K562 (cell line): ENCODE measurements around the gene STUB1. TPM values are rescaled to one million over a fixed set of nuclear protein-coding genes. Genes with fewer than 3 reads are reported as not detected.

Experiments used
- ADNP ChIP-seq: fragments of 200-800 bp; sonication (Bioruptor generic); IDR thresholded peaks from 2 replicates; pipeline ENCODE4 v1.6.1; 2016; ENCODE audit warnings: missing genetic modification characterization, missing compliant biosample characterization
- ARNT ChIP-seq, 2 experiments: fragments of 450-650 bp; IDR thresholded peaks; 2 replicates each; pipeline ENCODE4 v1.6.1; 2016; ENCODE audit warnings: mild to moderate bottlenecking in 1 of 2
- ETV5 ChIP-seq: sonication (generic); formaldehyde crosslinking; IDR thresholded peaks from 2 replicates; pipeline ENCODE4 v1.4.0; 2020; ENCODE audit warnings: low read depth, mild to moderate bottlenecking, missing genetic modification reagents
- HNRNPLL ChIP-seq: fragments of 200-400 bp; formaldehyde crosslinking; IDR thresholded peaks from 2 replicates; pipeline ENCODE4 v1.6.1; 2017; ENCODE audit warnings: low read length, low read depth, mild to moderate bottlenecking; ENCODE audit not compliant: poor library complexity, severe bottlenecking
- MEF2A ChIP-seq: IDR thresholded peaks from 2 replicates; pipeline ENCODE4 v1.6.1; 2011; ENCODE audit warnings: low read depth, mild to moderate bottlenecking, low read length, moderate library complexity; ENCODE audit not compliant: control insufficient read depth
- MYC ChIP-seq, 2 experiments: fragments of 250-450 bp in 1 of 2; sonication (Bioruptor Pico) in 1 of 2; IDR thresholded peaks; 2 replicates each; pipeline versions ENCODE4 v1.5.1 to v1.6.1; 2012 to 2021; ENCODE audit warnings: low read depth in 2 of 2, borderline replicate concordance in 1 of 2, improper control_type of control experiment in 1 of 2, low read length in 1 of 2, mild to moderate bottlenecking in 1 of 2, moderate library complexity in 1 of 2
- POLR2G ChIP-seq: fragments of 200-400 bp; formaldehyde crosslinking; IDR thresholded peaks from 2 replicates; pipeline ENCODE4 v1.6.1; 2017; ENCODE audit warnings: low read depth, mild to moderate bottlenecking, antibody characterized with exemption, low read length, moderate library complexity
- PRPF4 ChIP-seq: fragments of 200-400 bp; formaldehyde crosslinking; IDR thresholded peaks from one replicate; pipeline ENCODE4 v1.6.1; 2017; ENCODE audit warnings: low read length, low read depth, mild to moderate bottlenecking; ENCODE audit not compliant: insufficient read depth, poor library complexity, severe bottlenecking
- PTTG1 ChIP-seq: fragments of 450-650 bp; IDR thresholded peaks from 2 replicates; pipeline ENCODE4 v1.6.1; 2016; ENCODE audit warnings: low read depth, mild to moderate bottlenecking, missing genetic modification characterization, missing compliant biosample characterization
- RAD51 ChIP-seq: fragments of 450-650 bp; IDR thresholded peaks from 2 replicates; pipeline ENCODE4 v1.7.1; 2016; ENCODE audit warnings: low read depth, mild to moderate bottlenecking, borderline replicate concordance
- RBM39 ChIP-seq: fragments of 200-400 bp; formaldehyde crosslinking; optimal IDR thresholded peaks from 2 replicates; pipeline ENCODE3; 2018; ENCODE audit warnings: low read depth, low read length
- SRF ChIP-seq, 2 experiments: fragments of 250-450, 450-650 bp in 1 of 2; sonication (Bioruptor Pico) in 1 of 2; sonication (generic) in 1 of 2; formaldehyde crosslinking; IDR thresholded peaks; 2 replicates each; pipeline versions ENCODE4 v1.5.0 to v1.5.1; 2020 to 2022; ENCODE audit warnings: mild to moderate bottlenecking in 1 of 2, missing genetic modification reagents in 1 of 2
- SRSF7 ChIP-seq: fragments of 200-400 bp; formaldehyde crosslinking; optimal IDR thresholded peaks from 2 replicates; pipeline ENCODE3; 2017; ENCODE audit warnings: mild to moderate bottlenecking, low read depth, low read length
- ZNF609 ChIP-seq: sonication (generic); formaldehyde crosslinking; IDR thresholded peaks from 2 replicates; pipeline ENCODE4 v1.8.1; 2023; ENCODE audit warnings: missing genetic modification reagents, mild to moderate bottlenecking, borderline replicate concordance
- ZSCAN29 ChIP-seq: fragments of 450-650 bp; IDR thresholded peaks from 2 replicates; pipeline ENCODE4 v1.6.1; 2017
- polyA plus RNA-seq, 8 experiments: library from polyadenylated mRNA; depleted of rRNA in 4 of 8; stranded (reverse) in 5 of 8; unstranded in 3 of 8; fragments of >200 nt; fragmentation: Nextera tagmentation in 2 of 8; fragmentation: Illumina TruSeq in 1 of 8; extraction: Ambion mirVana in 2 of 8; extraction: Trizol in 1 of 8; gene quantifications; 2 replicates each; pipeline versions ENCODE4 v1.2.1 to v1.2.3, GENCODE V29; 2011 to 2014; ENCODE audit warnings: inconsistent platforms in 1 of 8, missing spikeins in 1 of 8
- total RNA-seq, 7 experiments: library from RNA; depleted of rRNA in 6 of 7; stranded (reverse); fragments of >200 nt in 6 of 7; fragmentation: Illumina TruSeq in 2 of 7; extraction: Trizol in 2 of 7; gene quantifications; 2 replicates each; pipeline versions ENCODE4 v1.2.1 to v1.2.3, GENCODE V29; 2011 to 2021; ENCODE audit warnings: low replicate concordance in 1 of 7
- TF ChIP-seq, protein P1 (sequence below): sonication (generic); formaldehyde crosslinking; IDR thresholded peaks from 2 replicates; pipeline ENCODE4 v1.8.1; 2023; ENCODE audit warnings: mild to moderate bottlenecking, missing genetic modification reagents

Gene STUB1
- total and polyA plus RNA-seq, 9 of the 15 experiments (the other 6 are each of a cell fraction or from before 2014, with no cell fraction given), result 10.6 to 251 (median 152) TPM

GRCh38 chr16:636206-637080, 43.8 kb upstream of the STUB1 start, which contains the start of gene METTL26 (continued):
- no peak for TF ChIP-seq MEF2A
- peak; percentile 72 for TF ChIP-seq HNRNPLL
- TF ChIP-seq RAD51, result no peak
- TF ChIP-seq MYC (IDR thresholded peaks at IDR 0.05; ENCODE audit: low read depth, low read length), result peak; percentile 97
- TF ChIP-seq MYC (CRISPR knock-in tag; IDR thresholded peaks at IDR 0.05; ENCODE audit: borderline replicate concordance, low read depth), result peak; percentile 56; the same call in 1 of the 2 replicates
- TF ChIP-seq, protein P1, sequence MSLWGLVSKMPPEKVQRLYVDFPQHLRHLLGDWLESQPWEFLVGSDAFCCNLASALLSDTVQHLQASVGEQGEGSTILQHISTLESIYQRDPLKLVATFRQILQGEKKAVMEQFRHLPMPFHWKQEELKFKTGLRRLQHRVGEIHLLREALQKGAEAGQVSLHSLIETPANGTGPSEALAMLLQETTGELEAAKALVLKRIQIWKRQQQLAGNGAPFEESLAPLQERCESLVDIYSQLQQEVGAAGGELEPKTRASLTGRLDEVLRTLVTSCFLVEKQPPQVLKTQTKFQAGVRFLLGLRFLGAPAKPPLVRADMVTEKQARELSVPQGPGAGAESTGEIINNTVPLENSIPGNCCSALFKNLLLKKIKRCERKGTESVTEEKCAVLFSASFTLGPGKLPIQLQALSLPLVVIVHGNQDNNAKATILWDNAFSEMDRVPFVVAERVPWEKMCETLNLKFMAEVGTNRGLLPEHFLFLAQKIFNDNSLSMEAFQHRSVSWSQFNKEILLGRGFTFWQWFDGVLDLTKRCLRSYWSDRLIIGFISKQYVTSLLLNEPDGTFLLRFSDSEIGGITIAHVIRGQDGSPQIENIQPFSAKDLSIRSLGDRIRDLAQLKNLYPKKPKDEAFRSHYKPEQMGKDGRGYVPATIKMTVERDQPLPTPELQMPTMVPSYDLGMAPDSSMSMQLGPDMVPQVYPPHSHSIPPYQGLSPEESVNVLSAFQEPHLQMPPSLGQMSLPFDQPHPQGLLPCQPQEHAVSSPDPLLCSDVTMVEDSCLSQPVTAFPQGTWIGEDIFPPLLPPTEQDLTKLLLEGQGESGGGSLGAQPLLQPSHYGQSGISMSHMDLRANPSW (CRISPR knock-in tag), result peak; percentile 65; the same call in 1 of the 2 replicates
- peak in 1 of 2 experiments; percentile 66; a peak in 1 of 4 replicates for TF ChIP-seq ARNT (IDR thresholded peaks at IDR 0.05)
- TF ChIP-seq ZNF609, result no peak; the same call in 1 of the 2 replicates
- TF ChIP-seq SRSF7, result no peak
- TF ChIP-seq PRPF4, result no peak
- TF ChIP-seq ZSCAN29, result no peak; the same call in 1 of the 2 replicates
- no peak for TF ChIP-seq ADNP (tag)
- TF ChIP-seq POLR2G, result peak; percentile 90
- TF ChIP-seq SRF (CRISPR knock-in tag; IDR thresholded peaks at IDR 0.05), result peak; percentile 4 to 44; a peak in 1 of 4 replicates
- no peak for TF ChIP-seq PTTG1 (tag)
- TF ChIP-seq ETV5, result peak; percentile 93
- no peak for TF ChIP-seq RBM39
